Stimulated activated CD8-positive, alpha-beta memory T cell treated with anti-CD3 and anti-CD28 coated beads, Interleukin-7, amount 100 ng/mL, for 1 hour (primary cell): ENCODE results near the gene ZNF81.
"Not testable (repeated sequence)": the region's sequence is repeated elsewhere in the genome, so short reads cannot be mapped to it uniquely, and the experiment has no call there.

Source experiments
- DNase-seq, 2 donors: peaks; one replicate each; pipeline ENCODE4 v3.0.0-alpha.2; 2020; ENCODE audit warnings: low read depth in 2 of 2

Gene ZNF81

GRCh38 chrX:47844117-47844516 is 7.4 kb downstream of the ZNF81 start:
- DNase-seq: no peak

GRCh38 chrX:47846040-47846439 is 9.3 kb downstream of the ZNF81 start:
- no peak for DNase-seq

GRCh38 chrX:47849778-47850177 is 13.1 kb downstream of the ZNF81 start:
- DNase-seq: no peak

GRCh38 chrX:47850389-47850788 is 13.7 kb downstream of the ZNF81 start:
- not testable (repeated sequence) for DNase-seq

GRCh38 chrX:47850901-47851300 is 14.2 kb downstream of the ZNF81 start:
- DNase-seq: no peak

GRCh38 chrX:47854474-47854873 is 17.8 kb downstream of the ZNF81 start:
- no peak for DNase-seq

- no peak for DNase-seq
These were observed 23.0 kb downstream of the ZNF81 start for GRCh38 chrX:47859686-47860085.

- DNase-seq: no peak
These were observed 26.0 kb downstream of the ZNF81 start for GRCh38 chrX:47862680-47863079.

- DNase-seq: no peak
These were observed 26.5 kb downstream of the ZNF81 start for GRCh38 chrX:47863187-47863586.

GRCh38 chrX:47864300-47864699 is 27.6 kb downstream of the ZNF81 start:
- DNase-seq: no peak

- no peak for DNase-seq
These were observed 28.1 kb downstream of the ZNF81 start for GRCh38 chrX:47864785-47865184.

GRCh38 chrX:47873123-47873522 is 36.4 kb downstream of the ZNF81 start:
- DNase-seq: no peak

GRCh38 chrX:47877327-47877726 is 40.6 kb downstream of the ZNF81 start:
- DNase-seq: no peak

GRCh38 chrX:47878198-47878597 is 41.5 kb downstream of the ZNF81 start:
- no peak for DNase-seq

GRCh38 chrX:47879463-47879862 is 42.8 kb downstream of the ZNF81 start:
- no peak for DNase-seq

- no peak for DNase-seq
These were observed 44.2 kb downstream of the ZNF81 start for GRCh38 chrX:47880927-47881326.

- no peak for DNase-seq
These were observed 48.8 kb downstream of the ZNF81 start for GRCh38 chrX:47885501-47885900.

GRCh38 chrX:47898024-47898423 is 61.3 kb downstream of the ZNF81 start:
- DNase-seq: no peak

- no peak for DNase-seq
These were observed 64.1 kb downstream of the ZNF81 start for GRCh38 chrX:47900833-47901232.

- DNase-seq: no peak
These were observed 65.5 kb downstream of the ZNF81 start for GRCh38 chrX:47902161-47902560.

GRCh38 chrX:47915886-47916493 is 79.3 kb downstream of the ZNF81 start:
- DNase-seq: no peak

- no peak for DNase-seq
These were observed 81.6 kb downstream of the ZNF81 start for GRCh38 chrX:47918274-47918673.

- DNase-seq: no peak
These were observed 90.5 kb downstream of the ZNF81 start for GRCh38 chrX:47927212-47927611.

GRCh38 chrX:47931970-47932369 is 95.3 kb downstream of the ZNF81 start:
- DNase-seq: not testable (repeated sequence)
